Mucosa of rectum (tissue), 2 donors: ENCODE data around the gene EI24.
A peak's percentile ranks its signal among the peaks of the same experiment; 100 is the strongest.
"Not testable (repeated sequence)": the region's sequence is repeated elsewhere in the genome, so short reads cannot be mapped to it uniquely, and the experiment has no call there.

Experiments used
- H3K27ac ChIP-seq, 2 donors: one replicate each; pipeline ENCODE4 v1.7.0; 2013; ENCODE audit warnings: inconsistent platforms in 2 of 2, low read depth in 2 of 2, low read length in 2 of 2
- H3K27me3 ChIP-seq, 2 donors: one replicate each; pipeline ENCODE4 v1.7.0; 2013; ENCODE audit warnings: low read length in 2 of 2; ENCODE audit not compliant: control insufficient read depth in 2 of 2, insufficient read depth in 2 of 2
- H3K36me3 ChIP-seq, 2 donors: one replicate each; pipeline ENCODE4 v1.7.0; 2013; ENCODE audit warnings: low read length in 2 of 2; ENCODE audit not compliant: control insufficient read depth in 2 of 2, insufficient read depth in 2 of 2
- H3K4me1 ChIP-seq, 2 donors: one replicate each; pipeline ENCODE4 v1.7.0; 2013; ENCODE audit warnings: low read length in 2 of 2, mild to moderate bottlenecking in 1 of 2; ENCODE audit not compliant: control insufficient read depth in 2 of 2, insufficient read depth in 2 of 2
- H3K4me3 ChIP-seq, 2 donors: one replicate each; pipeline ENCODE4 v1.7.0; 2013; ENCODE audit warnings: low read length in 2 of 2
- H3K9ac ChIP-seq, 2 donors: one replicate each; pipeline ENCODE4 v1.7.0; 2013; ENCODE audit warnings: low read length in 2 of 2, low read depth in 1 of 2, mild to moderate bottlenecking in 1 of 2
- H3K9me3 ChIP-seq, 2 donors: one replicate each; pipeline ENCODE4 v1.7.0; 2013; ENCODE audit warnings: low read length in 2 of 2; ENCODE audit not compliant: control insufficient read depth in 2 of 2
- donor health status: healthy.
- donor health status: Normal muscosa, but diverticular disease.

The EI24 gene

DNA sequence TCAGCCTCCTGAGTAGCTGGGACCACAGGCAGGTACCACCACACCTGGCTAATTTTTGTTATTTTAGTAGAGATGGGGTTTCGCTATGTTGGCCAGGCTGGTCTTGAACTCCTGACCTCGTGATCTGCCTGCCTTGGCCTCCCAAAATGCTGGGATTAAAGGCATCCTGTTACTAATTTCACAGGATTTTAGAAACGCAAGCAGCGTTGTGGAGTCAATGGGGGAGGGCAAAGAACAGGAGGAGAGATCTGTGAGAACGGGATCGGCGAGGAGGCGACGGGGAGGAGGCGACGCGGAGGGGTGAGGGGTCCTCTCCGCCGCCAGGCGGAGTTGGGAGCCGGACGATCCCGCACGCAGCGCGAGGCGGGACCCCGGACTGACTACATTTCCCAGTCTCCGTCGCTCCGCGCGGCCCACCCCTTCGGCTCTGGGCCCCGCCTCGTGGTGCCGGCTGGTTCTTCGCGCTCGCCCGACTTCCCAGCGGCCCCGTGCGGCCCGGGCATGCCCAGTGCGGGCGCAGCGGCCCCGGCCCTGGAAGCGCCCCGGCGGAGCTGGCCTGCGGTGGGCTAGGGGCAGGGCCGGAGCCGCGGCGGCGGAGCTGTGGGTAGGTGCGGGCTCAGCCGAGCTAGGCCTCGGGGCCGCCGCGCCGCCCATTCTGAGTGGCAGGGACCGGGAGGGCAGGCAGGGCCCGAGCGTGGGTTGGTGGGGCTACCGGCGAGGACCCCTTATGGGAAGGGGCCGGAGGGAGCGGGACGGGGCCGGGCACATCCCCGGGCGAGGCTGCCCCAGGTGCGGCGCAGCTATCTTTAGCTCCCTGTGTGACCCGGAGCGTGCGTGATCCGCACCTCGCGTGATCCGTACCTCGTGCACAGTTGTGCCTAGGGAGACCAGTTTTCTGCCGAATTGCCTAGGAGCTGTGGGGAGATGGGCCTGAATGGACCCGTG lies at the start of gene EI24:
TSS of gene EI24 (plus strand) at position 508 of the 945 bp plus-strand sequence. CDS start 3,051 bp downstream, outside the sequence.
- Histone ChIP-seq H3K27me3 (no peaks in the 10 kb centered on the region), H3K9ac (peak within 1 kb of the TSS; percentile 68 to 84), H3K36me3 (peaks cover 6 to 8% of the 10 kb centered on the region in 2 donors), H3K27ac (peak within 1 kb of the TSS; percentile 26 to 71), H3K4me3 (peak within 1 kb of the TSS; percentile 73 to 78), H3K9me3 (no peaks in the 10 kb centered on the region), H3K4me1 (peaks cover 5 to 13% of the 10 kb centered on the region in 2 donors)

DNA sequence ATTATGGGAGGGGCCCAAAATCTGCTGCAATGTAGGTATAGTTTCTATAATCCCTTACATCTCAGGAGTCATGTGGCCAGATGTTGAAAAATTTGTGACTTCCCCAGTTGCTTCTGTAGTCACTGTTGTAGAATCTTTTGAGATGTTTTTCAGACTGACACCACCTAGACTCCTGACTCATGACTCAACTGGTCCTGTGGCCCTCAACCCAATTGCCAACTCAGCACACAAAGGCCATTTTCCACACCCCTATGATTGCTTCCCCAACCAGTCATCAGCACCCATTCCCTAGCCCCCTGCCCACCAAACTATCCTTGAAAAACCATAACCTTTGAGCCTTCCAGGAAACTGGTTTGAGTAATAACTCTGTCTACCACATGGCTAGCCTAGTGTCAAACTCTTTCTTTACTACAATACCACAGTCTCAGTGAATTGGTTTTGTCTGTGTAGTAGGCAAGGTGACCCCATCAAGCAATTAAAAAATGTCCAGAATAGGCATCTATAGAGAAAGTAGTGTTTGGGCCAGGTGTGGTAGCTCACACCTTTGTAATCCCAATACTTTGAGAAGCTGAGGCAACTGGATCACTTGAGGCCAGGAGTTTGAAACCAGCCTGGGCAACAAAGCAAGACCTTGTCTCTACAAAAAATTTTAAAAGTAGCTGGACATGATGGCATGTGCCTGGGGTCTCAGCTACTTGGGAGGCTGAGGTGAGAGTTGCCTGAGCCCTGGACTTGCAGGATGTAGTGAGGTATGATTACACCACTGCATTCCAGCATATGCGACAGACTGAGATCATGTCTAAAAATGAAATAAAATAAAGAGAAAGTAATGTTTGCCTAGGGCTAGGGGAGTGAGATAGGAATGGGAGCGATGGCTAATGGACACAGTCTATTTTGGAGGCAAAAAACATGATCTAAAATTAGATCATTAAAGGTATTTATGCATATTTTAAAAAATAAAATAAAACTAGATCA lies 49.1 kb upstream of the EI24 start:
- Histone ChIP-seq H3K9me3 (no peaks in the 10 kb centered on the region), H3K36me3 (no peaks in the 10 kb centered on the region), H3K27ac (no peak overlapping the region), H3K4me3 (no peak overlapping the region), H3K4me1 (no peaks in the 10 kb centered on the region), H3K27me3 (no peaks in the 10 kb centered on the region), H3K9ac (no peak overlapping the region)

DNA sequence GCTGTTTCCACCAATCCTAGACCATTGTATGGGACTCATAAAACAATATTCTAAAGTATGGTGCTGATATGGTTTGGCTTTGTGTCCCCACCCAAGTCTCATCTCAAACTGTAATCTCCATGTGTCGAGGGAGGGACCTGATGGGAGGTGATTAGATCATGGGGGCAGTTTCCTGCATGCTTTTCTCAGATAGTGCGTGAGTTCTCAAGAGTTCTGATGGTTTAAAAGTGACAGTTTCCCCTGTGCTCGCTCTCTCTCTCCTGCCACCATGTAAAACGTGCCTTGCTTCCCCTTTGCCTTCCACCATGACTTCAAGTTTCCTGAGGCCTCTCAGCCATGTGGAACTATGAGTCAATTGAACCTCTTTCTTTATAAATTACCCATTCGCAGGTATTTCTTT lies 44.0 kb upstream of the EI24 start:
- Histone ChIP-seq H3K27me3 (no peaks in the 10 kb centered on the region), H3K9ac (no peak overlapping the region), H3K4me3 (no peak overlapping the region), H3K36me3 (no peaks in the 10 kb centered on the region), H3K27ac (no peak overlapping the region), H3K4me1 (no peaks in the 10 kb centered on the region), H3K9me3 (no peaks in the 10 kb centered on the region)

DNA sequence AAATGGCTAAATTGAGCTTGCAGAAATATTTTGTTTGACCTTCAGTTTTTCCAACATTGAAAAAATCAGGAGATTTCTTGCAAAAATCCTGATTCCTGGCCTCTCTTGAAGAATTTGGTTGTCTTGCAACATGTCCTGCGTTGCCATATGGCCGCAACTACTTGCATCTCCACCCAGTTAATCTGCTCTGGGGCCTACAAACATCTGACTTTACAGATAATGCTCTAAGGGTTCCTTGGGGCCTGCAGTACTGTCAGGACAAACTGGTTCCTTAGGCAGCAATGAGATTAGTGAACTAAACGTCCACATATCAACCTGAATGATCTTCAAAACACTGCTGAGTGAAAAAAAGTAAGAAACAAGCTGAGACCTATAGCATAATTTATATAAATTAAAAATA lies 36.6 kb upstream of the EI24 start:
- Histone ChIP-seq H3K27ac (no peak overlapping the region), H3K9me3 (no peaks in the 10 kb centered on the region), H3K9ac (no peak overlapping the region), H3K36me3 (no peaks in the 10 kb centered on the region), H3K4me3 (no peak overlapping the region), H3K4me1 (no peaks in the 10 kb centered on the region), H3K27me3 (no peaks in the 10 kb centered on the region)

DNA sequence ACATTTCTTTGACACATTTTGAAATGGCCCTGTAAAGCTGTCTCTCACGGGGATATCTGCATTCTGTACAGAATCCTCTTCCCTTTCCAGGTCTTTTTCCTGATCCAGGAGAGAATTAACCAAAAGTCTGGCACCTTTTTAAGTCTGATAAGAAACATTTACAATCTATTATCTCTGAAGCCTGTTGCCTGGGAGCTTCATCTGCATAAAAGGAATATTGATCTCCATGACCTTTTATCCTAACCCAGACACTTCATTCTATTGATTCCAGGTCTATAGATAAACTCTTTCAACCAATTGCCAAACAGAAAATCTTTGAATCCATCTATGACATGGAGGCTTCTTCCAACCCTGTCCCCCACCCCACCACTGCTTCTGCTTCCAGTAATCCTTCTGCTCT lies 33.7 kb upstream of the EI24 start:
- H3K4me1 ChIP-seq, result no peaks in the 10 kb centered on the region
- no peak overlapping the region for H3K27ac ChIP-seq
- H3K9ac ChIP-seq, result no peak overlapping the region
- no peaks in the 10 kb centered on the region for H3K9me3 ChIP-seq
- no peaks in the 10 kb centered on the region for H3K36me3 ChIP-seq
- no peaks in the 10 kb centered on the region for H3K27me3 ChIP-seq
- H3K4me3 ChIP-seq, result no peak overlapping the region

DNA sequence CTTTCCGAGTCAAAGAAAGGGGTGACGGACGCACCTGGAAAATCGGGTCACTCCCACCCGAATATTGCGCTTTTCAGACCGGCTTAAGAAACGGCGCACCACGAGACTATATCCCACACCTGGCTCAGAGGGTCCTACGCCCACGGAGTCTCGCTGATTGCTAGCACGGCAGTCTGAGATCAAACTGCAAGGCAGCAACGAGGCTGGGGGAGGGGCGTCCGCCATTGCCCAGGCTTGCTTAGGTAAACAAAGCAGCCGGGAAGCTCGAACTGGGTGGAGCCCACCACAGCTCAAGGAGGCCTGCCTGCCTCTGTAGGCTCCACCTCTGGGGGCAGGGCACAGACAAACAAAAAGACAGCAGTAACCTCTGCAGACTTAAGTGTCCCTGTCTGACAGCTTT lies 32.4 kb upstream of the EI24 start:
- H3K9me3 ChIP-seq, H3K9ac ChIP-seq, H3K4me3 ChIP-seq, H3K27me3 ChIP-seq, H3K4me1 ChIP-seq, H3K27ac ChIP-seq, H3K36me3 ChIP-seq: not testable (repeated sequence)

DNA sequence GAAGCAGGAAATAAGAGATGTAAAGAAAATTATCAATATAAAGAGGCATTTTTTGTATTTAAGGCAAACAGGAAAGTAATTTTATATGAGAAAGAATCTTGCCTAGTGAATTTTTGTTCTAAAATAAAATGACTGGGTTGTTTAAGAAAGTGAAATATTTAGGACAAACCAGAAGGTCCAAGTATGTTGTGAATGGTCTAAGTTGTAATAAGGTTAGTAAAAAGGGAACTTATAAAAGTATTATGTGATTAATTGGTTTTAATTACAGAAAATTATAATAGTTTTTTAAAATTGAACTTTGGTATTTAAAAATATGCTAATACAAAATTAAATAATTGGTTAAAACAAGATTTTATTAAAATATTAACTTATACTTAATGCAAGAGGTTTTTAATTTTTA lies 26.6 kb upstream of the EI24 start:
- H3K27me3 ChIP-seq, result no peaks in the 10 kb centered on the region
- no peak overlapping the region for H3K27ac ChIP-seq
- H3K4me3 ChIP-seq, result no peak overlapping the region
- H3K4me1 ChIP-seq, result no peaks in the 10 kb centered on the region
- H3K9ac ChIP-seq, result no peak overlapping the region
- no peaks in the 10 kb centered on the region for H3K36me3 ChIP-seq
- peaks cover 0 to 2% of the 10 kb centered on the region in 2 donors for H3K9me3 ChIP-seq

DNA sequence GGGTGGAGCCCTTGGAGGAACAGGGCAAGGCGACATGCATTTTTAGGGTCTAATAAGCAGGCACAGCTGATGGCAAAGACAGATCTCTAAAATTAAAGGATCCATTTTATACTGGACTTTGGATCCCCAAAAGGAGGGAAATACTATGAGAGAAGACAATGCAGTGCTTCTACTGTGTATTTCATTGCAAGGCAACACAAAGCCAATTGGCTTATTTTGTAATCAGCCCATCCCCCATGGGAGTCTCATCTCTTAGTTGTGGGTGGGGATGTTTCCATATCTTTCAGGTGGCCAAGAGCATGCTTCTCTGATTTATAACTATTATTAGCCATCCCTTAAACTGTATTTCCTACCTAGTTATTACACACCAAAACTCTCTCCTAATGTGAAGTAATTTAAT lies 18.5 kb upstream of the EI24 start:
- peaks cover 12 to 13% of the 10 kb centered on the region in 2 donors for H3K9me3 ChIP-seq
- no peak overlapping the region for H3K27ac ChIP-seq

DNA sequence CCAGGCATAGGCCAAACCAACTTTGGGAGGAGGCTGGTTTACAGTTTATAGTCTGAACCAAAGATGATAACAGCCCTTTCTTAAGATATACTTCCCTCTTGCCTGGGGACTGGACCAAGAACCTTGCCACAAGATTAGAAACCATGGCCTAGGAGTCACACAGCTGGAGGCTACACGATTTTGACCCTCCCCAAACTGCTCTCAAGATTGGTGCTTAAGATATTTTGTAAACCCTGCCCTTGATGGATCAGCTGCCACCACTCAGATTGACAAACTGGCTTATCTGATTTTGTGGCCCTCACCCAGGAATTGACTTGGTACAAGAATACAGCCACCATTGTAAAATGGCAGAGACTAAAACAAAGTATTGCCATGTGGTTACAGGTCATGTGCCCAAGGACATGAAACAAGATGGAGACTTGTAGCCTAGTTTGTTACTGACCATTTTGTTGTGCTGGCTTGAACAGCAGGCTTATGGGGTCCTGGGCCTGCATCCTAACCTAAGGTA lies 17.4 kb upstream of the EI24 start:
- Histone ChIP-seq H3K36me3 (no peaks in the 10 kb centered on the region), H3K27ac (no peak overlapping the region), H3K9ac (no peak overlapping the region), H3K4me1 (no peaks in the 10 kb centered on the region), H3K9me3 (peaks cover 12 to 13% of the 10 kb centered on the region in 2 donors), H3K4me3 (no peak overlapping the region), H3K27me3 (no peaks in the 10 kb centered on the region)

More for the DNA sequence above, 18.5 kb upstream of the EI24 start:
- Histone ChIP-seq H3K9ac (no peak overlapping the region), H3K36me3 (no peaks in the 10 kb centered on the region), H3K27me3 (no peaks in the 10 kb centered on the region), H3K4me1 (no peaks in the 10 kb centered on the region), H3K4me3 (no peak overlapping the region)

DNA sequence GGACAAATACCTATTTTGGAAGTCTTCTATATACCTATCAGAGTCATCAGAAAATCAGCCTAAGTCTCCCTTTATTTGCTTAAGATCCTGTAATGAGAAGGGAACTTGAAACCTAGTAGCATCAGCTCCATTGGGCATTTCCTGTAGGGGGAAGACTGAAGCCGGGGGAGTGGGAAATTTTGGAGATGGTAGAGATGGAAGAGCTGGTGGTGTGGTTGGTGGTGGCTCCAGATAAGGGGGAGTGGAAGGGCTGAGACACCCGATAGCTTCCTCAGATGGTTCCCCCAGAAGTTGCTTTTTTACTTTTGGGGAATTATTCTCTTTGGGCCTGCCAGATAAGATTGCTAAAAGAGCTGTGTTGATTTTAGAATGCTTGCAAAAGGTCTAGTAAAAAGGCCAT lies 16.4 kb upstream of the EI24 start:
- H3K4me3 ChIP-seq, result no peak overlapping the region
- H3K9ac ChIP-seq, result no peak overlapping the region
- no peak overlapping the region for H3K27ac ChIP-seq
- H3K4me1 ChIP-seq, result no peaks in the 10 kb centered on the region
- no peaks in the 10 kb centered on the region for H3K36me3 ChIP-seq
- H3K9me3 ChIP-seq, result peaks cover 12 to 13% of the 10 kb centered on the region in 2 donors
- H3K27me3 ChIP-seq, result no peaks in the 10 kb centered on the region
